Vagina (tissue), 2 donors: ENCODE data around the gene CYB5R3.
"Not testable (repeated sequence)": the region's sequence is repeated elsewhere in the genome, so short reads cannot be mapped to it uniquely, and the experiment has no call there.

Source experiments
- CTCF ChIP-seq, 3 experiments: fragments of 450-650 bp in 2 of 3; fragments of 200-600 bp in 1 of 3; sonication (generic) in 1 of 3; IDR thresholded peaks; one replicate each; pipeline ENCODE4 v1.5.1; 2017 to 2019; ENCODE audit warnings: antibody characterized with exemption in 3 of 3, mild to moderate bottlenecking in 2 of 3, moderate library complexity in 2 of 3
- POLR2AphosphoS5 ChIP-seq, 2 donors: sonication (generic); formaldehyde crosslinking; IDR thresholded peaks; one replicate each; pipeline ENCODE4 v1.9.0; 2017; ENCODE audit warnings: antibody characterized with exemption in 2 of 2, mild to moderate bottlenecking in 2 of 2, low read depth in 1 of 2; ENCODE audit not compliant: insufficient read depth in 1 of 2

- not testable (repeated sequence) for TF ChIP-seq CTCF (IDR thresholded peaks at IDR 0.05); POLR2AphosphoS5 (IDR thresholded peaks at IDR 0.05; ENCODE audit: insufficient read depth in 1 of 2, low read depth in 1 of 2)
Measured at GRCh38 chr22:42615860-42616175, 33.4 kb downstream of the CYB5R3 start.
